Forelimb muscle (tissue), 1 donor: Measurements from ENCODE around the gene CFDP1. TPM values are rescaled to one million over a fixed set of nuclear protein-coding genes. Genes with fewer than 3 reads are reported as not detected.
"Not testable (repeated sequence)": the region's sequence is repeated elsewhere in the genome, so short reads cannot be mapped to it uniquely, and the experiment has no call there.

Source experiments
- DNase-seq: peaks from one replicate; pipeline ENCODE4 v3.0.0-alpha.2; 2013; ENCODE audit warnings: low read depth
- polyA plus RNA-seq: library from polyadenylated mRNA; unstranded; fragments of 120-200 nt; gene quantifications from one replicate; pipeline ENCODE4 v1.2.1, GENCODE V29; 2013; ENCODE audit not compliant: insufficient read length

Gene CFDP1
- polyA plus RNA-seq, 1 donor, result 72.9 TPM

DNA sequence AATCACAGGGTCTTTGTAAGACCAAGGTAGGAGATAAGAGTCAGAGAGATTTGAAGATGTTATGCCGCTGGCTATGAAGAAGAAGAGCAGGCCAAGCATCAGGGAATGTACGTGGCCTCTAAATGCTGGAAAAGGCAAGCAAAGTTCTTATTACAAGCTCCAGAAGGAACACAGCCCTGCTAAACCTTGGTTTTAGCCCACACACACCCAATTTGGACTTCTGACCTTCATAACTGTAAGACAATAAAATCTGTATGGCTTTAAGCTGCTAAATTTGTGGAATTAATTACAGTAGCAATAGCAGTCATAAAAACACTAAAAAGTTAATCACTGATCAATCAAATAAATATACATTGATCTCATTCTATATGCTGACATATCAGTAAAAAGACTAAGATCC, 25.1 kb upstream of the CFDP1 start:
- DNase-seq, result no peak

- no peak for DNase-seq
These were observed 24.7 kb upstream of the CFDP1 start for GRCh38 chr16:75458029-75458428.

DNA sequence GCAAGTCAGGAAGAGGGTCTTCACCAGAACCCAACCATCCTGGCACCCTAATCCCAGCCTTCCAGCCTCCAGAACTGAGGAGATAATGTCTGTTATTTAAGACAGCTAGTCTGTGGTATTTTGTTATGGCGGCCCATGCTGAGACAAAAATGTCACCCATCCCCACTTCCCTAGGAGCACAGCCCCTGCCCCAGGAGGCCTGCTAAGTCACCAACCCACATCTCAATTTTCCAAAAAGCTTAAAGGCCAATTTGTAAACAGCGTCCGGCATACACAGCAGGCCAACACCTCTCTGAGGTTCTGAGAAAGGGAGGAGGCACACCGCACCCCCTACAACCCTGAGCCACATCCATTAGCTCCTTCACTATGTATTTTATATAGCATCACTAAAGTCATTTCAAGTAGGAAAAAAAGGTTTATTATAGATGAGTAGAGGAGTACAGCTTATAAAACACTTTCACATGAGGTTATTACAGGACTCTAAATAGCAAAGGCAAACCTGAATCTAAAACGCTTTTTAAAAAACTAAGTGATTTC, 24.2 kb upstream of the CFDP1 start:
- no peak for DNase-seq

DNA sequence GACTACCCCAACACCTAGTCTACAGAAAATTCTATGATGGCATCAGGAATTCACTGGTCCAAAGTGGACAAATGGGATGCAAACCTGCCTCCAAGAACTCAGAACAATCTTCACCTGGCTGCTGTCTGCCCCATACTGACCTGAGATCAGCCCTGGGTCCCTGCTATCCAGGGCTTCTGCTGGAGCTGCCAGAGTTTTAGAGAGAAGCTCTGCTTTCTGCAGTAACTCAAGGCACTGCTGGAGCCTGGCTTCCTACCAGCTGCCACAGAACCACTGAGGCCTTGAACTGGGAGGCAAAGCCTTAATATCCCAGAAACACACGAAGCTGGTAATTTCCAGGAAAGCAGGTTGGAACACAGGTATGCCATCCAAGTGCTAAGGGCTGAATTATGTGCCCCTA, 23.7 kb upstream of the CFDP1 start:
- no peak for DNase-seq

GRCh38 chr16:75456486-75456885, 23.2 kb upstream of the CFDP1 start:
- not testable (repeated sequence) for DNase-seq

- DNase-seq, result no peak
These were observed 22.4 kb upstream of the CFDP1 start for GRCh38 chr16:75455677-75456076.

DNA sequence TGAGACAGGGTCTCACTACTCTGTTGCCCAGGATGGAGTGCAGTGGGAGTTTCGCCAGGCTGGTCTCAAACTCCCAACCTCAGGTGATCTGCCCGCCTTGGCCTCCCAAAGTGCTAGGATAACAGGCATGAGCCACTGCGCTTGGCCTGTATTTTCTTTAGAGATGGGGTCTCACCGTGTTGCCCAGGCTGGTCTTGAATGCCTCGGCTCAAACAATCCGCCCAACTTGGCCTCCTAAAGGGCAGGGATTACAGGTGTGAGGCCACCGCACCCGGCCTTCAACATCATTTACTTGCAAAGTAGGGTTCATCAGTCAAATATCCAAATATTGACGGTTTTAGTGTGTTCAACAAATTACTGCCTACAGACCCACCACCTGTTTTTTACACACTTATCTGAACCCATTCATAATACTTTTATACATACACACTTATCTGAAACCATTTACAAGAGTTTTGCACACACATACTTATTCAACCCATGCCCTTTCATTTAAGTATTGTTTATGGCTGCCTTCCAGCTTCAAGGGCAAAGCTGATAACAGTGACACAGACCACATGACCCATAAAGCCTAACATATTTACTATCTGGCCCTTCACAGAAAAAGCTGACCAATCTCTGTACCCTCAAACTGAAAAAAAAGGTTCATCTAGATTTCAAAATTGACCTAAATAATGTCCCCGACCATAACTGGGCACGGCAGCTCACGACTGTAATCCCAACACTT, 19.3 kb upstream of the CFDP1 start:
- DNase-seq, result no peak

DNA sequence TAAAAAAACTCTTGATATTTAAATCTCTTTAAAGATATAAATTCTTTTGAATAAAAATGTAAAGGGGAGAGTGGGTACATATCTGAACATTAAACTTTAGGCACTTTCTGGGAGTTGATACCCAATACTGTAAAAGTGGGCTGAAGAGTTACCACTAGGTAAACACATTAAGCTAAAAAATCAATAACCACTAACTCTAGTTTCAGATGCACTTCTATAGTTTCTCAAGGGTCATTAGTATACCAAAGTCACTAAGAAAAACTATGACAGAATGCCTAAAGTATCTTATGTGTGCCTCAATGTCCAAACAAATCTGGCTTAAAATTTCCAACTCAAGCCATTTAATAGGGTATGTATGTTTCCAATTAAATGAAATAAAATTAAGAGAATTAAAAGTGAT, 13.1 kb upstream of the CFDP1 start:
- DNase-seq, result no peak

DNA sequence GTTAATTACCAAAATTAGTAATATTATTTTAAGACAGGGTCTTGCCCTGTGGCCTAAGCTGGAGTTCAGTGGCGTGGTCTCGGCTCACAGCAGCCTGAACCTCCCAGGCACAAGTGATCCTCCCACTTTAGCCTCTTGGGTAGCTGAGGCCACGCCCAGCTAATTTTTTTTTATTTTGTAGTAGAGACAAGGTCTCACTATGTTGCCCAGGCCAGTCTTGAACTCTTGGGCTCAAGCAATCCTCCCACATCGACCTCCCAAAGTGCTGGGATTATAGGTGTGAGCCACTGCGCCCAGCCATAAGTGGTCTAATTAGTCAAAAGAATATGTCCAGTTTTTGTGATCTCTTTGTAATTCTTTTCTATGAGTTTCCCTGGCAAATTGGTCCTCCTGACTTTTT, 12.0 kb upstream of the CFDP1 start:
- no peak for DNase-seq

DNA sequence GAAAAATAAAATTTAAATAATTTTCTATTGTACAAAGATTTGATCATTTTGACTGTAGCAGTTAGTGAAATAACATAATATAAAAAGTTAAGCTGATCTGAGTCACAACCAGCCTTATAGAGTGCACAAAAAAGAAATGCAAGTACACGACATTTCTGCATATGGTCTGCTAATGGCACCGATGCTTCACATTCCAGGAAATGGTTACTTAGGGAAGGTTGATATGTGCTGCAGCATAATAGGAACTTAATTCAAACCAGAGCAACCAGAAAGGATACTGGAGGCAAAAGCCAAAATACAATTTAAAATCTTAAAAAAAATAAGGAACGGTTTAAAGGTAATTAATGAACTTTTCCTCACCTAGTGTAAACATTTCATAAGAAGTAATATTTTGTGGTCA, 10.0 kb upstream of the CFDP1 start:
- no peak for DNase-seq

DNA sequence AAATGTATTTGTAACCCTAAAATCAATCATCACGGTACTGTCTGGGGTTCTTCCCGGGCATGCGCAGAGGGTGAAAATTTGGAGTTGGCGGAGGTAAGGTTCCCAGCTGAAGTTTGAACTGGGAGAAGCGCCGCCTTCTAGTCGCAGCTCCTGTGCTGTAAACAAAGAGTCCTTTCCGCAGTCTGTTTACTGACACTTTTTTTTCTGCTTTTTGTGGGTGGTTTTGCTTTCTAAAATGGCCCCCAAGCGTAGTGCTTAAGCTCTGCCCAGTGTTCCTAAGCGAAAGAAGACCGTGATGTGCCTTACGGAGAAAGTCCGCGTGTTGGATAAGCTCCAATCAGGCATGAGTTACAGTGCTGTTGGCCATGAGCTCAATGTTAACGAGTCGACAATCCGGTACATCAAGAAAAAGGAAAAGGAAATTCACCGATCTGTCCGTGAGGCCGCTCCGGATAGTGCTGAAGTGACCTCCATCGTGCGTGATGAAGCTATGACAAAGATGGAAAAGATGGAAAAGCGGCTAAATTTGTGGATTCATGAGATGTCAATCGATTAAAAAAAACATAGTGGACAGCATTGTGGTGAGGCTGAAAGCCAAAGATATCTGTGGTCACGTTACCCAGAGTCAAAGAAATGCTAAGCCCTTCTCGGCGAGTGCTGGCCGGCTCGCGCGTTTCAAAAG, 570 bp upstream of the CFDP1 start:
- DNase-seq, result peak; percentile 76

- DNase-seq, result no peak
These were observed 3.5 kb downstream of the CFDP1 start for GRCh38 chr16:75429621-75430403.

- not testable (repeated sequence) for DNase-seq
These were observed 6.8 kb downstream of the CFDP1 start for GRCh38 chr16:75426524-75426923.

DNA sequence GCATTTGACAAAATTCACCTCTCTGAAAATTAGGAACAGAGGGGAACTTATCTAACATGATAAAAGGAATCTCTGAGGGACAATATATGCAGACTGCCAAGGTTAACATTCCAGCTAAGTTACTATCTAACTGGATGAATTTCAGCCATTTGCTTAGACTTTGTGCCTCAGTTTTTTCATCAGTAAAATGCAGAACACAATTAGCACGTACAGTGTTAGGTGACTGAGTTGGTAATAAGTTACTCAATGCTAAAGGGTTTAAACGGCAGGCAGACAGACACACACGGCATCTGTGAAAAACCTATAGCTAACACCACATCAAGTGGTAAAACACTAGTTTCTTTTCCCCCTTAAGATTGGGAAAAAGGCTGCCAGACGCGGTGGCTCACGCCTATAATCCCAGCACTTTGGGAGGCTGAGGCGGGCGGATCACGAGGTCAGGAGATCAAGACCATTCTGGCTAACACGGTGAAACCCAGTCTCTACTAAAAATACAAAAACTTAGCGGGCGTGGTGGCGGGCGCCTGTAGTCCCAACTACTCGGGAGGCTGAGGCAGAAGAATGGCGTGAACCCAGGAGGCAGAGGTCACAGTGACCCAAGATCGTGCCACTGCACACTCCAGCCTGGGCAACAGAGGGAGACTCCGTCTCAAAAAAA, 9.1 kb downstream of the CFDP1 start:
- DNase-seq, result not testable (repeated sequence)

- no peak for DNase-seq
These were observed 9.6 kb downstream of the CFDP1 start for GRCh38 chr16:75423723-75424104.

GRCh38 chr16:75421820-75422126, 11.5 kb downstream of the CFDP1 start:
- DNase-seq, result no peak

DNA sequence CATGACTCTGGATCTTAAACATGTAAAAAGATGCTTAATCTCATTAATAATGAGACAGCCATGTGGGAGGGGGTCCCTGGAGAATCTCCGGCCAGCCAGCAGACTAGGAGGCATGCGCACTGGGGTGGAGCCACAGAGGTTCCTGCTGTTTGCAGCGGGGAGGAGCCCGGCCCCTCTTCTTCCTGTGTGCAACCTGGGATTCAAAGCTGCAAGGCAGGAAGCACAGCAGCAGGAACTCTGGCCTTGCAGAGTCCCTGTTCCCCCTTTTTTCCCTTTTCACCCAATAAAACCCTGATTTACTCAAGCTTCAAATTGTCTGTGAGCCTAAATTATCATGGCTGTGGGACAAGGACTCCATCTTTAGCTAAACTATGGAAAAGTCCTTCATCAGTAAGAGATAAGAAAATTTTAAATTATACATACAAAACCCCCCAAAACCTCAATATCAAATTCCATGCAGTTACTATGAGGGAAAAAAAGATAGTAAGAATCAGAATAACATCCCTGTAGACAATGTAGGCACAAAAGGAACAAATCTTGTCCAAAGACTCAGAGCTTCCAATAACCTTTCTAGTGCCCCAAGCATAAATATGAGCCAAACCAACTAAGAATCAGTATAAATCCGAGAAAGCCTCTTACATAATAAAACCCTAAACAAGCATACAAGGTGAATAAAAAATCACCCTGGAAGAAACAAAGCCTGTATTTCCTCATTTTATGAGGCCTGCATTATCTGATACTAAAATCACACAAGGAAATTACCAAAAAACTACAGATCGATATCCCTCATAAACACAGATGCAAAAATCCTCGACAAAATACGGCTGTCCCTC, 12.1 kb downstream of the CFDP1 start:
- no peak for DNase-seq

GRCh38 chr16:75416904-75417565, 16.3 kb downstream of the CFDP1 start:
- no peak for DNase-seq

DNA sequence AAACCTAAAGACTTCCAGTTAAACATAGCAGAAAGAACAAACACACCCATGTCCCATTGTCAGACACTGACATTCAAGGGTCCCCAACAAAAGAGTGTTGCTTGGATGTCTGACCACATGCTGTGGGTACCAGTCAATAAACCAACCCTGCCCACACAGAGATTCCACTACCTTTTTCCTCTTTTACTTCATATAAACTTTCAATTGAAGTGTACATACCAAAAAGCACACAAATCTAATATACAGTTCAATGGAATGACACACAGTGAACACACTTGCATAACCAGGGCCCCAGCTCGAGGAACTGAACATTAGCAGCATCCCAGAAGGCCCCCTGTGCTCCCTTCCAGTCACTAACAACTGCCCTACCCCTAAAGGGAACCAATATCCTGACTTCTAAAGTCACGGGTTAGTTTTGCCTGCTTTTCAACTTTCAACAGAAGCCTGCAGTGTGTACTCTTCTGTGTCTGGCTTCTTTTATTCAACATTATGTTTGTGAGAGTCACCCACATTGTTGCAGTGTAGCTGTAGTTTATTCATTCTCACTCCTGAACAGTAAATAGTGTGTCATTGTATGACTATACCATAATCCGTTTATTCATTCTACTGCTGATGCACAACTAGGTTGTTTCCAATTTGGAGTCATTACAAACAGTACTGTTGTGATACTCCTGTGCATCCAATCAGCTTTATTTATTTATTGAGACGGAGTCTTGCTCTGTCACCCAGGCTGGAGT, 18.0 kb downstream of the CFDP1 start:
- no peak for DNase-seq

- no peak for DNase-seq
These were observed 19.4 kb downstream of the CFDP1 start for GRCh38 chr16:75413951-75414350.
